A549 treated with Hydrocortisone at 1 μM for 4 hours (cell line): ENCODE results near the gene BNIP5. TPM values are rescaled to one million over a fixed set of nuclear protein-coding genes. Genes with fewer than 3 reads are reported as not detected.

Experiments used
- total RNA-seq: library from RNA; stranded (reverse); fragments of 200-300 nt; extraction: Qiagen RNA extraction; gene quantifications from 5 replicates; pipeline ENCODE4 v1.2.3, GENCODE V29; 2022

The BNIP5 gene
- 0.02 to 0.05 TPM (median 0.03 TPM) in 4 of 5 replicates, not detected in the other for total RNA-seq

GRCh38 chr6:36336779-36337241 is at the start of gene BNIP5:
TSS of gene BNIP5 (minus strand) at chr6:36336888. CDS start at chr6:36330690, 6,198 bp downstream.

GRCh38 chr6:36269834-36270705 is 66.6 kb downstream of the BNIP5 start, which contains the start of gene PNPLA1:
TSS of gene PNPLA1 (plus strand) at chr6:36270060. CDS start at chr6:36270460, 400 bp downstream.

Other genes with a start within 250 kb of the BNIP5 start
- 0.45 to 0.93 TPM (median 0.81 TPM) in 5 replicates for gene MAPK13, start 206.4 kb downstream of the BNIP5 start, total RNA-seq
- 9.1 to 10.8 TPM (median 10.0 TPM) in 5 replicates for gene BRPF3, start 140.1 kb downstream of the BNIP5 start, total RNA-seq
- 0.08 TPM in 1 of 5 replicates, not detected in the others for gene PNPLA1, start 66.8 kb downstream of the BNIP5 start, total RNA-seq
- 0.09 to 0.24 TPM (median 0.15 TPM) in 3 of 5 replicates, not detected in the others for gene ETV7, start 50.8 kb upstream of the BNIP5 start, total RNA-seq
- 0.03 TPM in 1 of 5 replicates, not detected in the others for gene PXT1, start 106.0 kb upstream of the BNIP5 start, total RNA-seq
- gene KCTD20, start 106.1 kb upstream of the BNIP5 start, total RNA-seq: 16.6 to 21.9 TPM (median 17.4 TPM) in 5 replicates
- gene STK38, start 210.6 kb upstream of the BNIP5 start, total RNA-seq: 14.9 to 18.9 TPM (median 16.7 TPM) in 5 replicates